Smooth muscle cell (in vitro differentiated cells): Measurements from ENCODE around the gene B3GALT6. TPM values are rescaled to one million over a fixed set of nuclear protein-coding genes. Genes with fewer than 3 reads are reported as not detected.

Experiments used
- DNase-seq: peaks from one replicate; lab custom pipeline; 2025; ENCODE audit not compliant: unreplicated experiment; lab: John Stamatoyannopoulos, UW
- H2AFZ ChIP-seq: fragments of 200-600 bp; sonication (generic); 2 replicates; pipeline ENCODE4 v1.6.0; 2016; ENCODE audit warnings: antibody characterized with exemption, low read depth, mild to moderate bottlenecking
- H3F3A ChIP-seq: fragments of 200-600 bp; sonication (generic); 2 replicates; pipeline ENCODE4 v1.6.0; 2017; ENCODE audit warnings: antibody characterized with exemption, low read depth
- H3K27ac ChIP-seq: fragments of 200-600 bp; sonication (generic); 2 replicates; pipeline ENCODE4 v1.5.1; 2016; ENCODE audit warnings: low read depth, mild to moderate bottlenecking
- H3K27me3 ChIP-seq: fragments of 200-600 bp; sonication (generic); 2 replicates; pipeline ENCODE4 v1.6.1; 2016; ENCODE audit warnings: low read depth, mild to moderate bottlenecking
- H3K36me3 ChIP-seq: fragments of 200-600 bp; sonication (generic); 2 replicates; pipeline ENCODE4 v1.5.1; 2016; ENCODE audit warnings: low read depth
- H3K4me1 ChIP-seq: fragments of 200-600 bp; sonication (generic); 2 replicates; pipeline ENCODE4 v1.5.1; 2016; ENCODE audit warnings: low read depth
- H3K4me2 ChIP-seq: fragments of 200-600 bp; sonication (generic); 2 replicates; pipeline ENCODE4 v1.6.0; 2016; ENCODE audit warnings: mild to moderate bottlenecking
- H3K4me3 ChIP-seq: fragments of 200-600 bp; sonication (generic); 2 replicates; pipeline ENCODE4 v1.5.1; 2016; ENCODE audit warnings: mild to moderate bottlenecking
- H3K79me2 ChIP-seq: fragments of 200-600 bp; sonication (generic); 2 replicates; pipeline ENCODE4 v1.6.0; 2016; ENCODE audit warnings: low read depth, mild to moderate bottlenecking
- H3K9ac ChIP-seq: fragments of 200-600 bp; sonication (generic); 2 replicates; pipeline ENCODE4 v1.6.0; 2016; ENCODE audit warnings: low read depth
- H3K9me3 ChIP-seq: fragments of 200-600 bp; sonication (generic); replicated peaks from 2 replicates; pipeline ENCODE4 v1.5.1; 2016; ENCODE audit warnings: low read depth
- H4K20me1 ChIP-seq: fragments of 200-600 bp; sonication (generic); 2 replicates; pipeline ENCODE4 v1.6.0; 2016; ENCODE audit warnings: low read depth
- WGBS: methylation state at CpG from one replicate; pipeline ENCODE4 v1.1.7; 2016; ENCODE audit warnings: low lambda C conversion rate; 5-methylcytosine and 5-hydroxymethylcytosine counted together
- polyA plus RNA-seq: library from polyadenylated mRNA; unstranded; fragments of >200 nt; fragmentation: Nextera tagmentation; extraction: Ambion mirVana; gene quantifications from 2 replicates; pipeline ENCODE4 v1.2.1, GENCODE V29; 2016
- total RNA-seq: library from RNA; depleted of rRNA; stranded (reverse); fragments of >200 nt; gene quantifications from 2 replicates; pipeline ENCODE4 v1.2.3, GENCODE V29; 2014
- TF ChIP-seq, protein P1 (sequence below): fragments of 200-600 bp; sonication (generic); IDR thresholded peaks from 2 replicates; pipeline ENCODE4 v1.5.1; 2017; ENCODE audit warnings: borderline replicate concordance, mild to moderate bottlenecking, antibody characterized with exemption; ENCODE audit not compliant: insufficient read depth, poor library complexity, severe bottlenecking

The B3GALT6 gene
- total and polyA plus RNA-seq, 2 experiments from 2014 or later = 15.0 to 33.2 TPM

DNA sequence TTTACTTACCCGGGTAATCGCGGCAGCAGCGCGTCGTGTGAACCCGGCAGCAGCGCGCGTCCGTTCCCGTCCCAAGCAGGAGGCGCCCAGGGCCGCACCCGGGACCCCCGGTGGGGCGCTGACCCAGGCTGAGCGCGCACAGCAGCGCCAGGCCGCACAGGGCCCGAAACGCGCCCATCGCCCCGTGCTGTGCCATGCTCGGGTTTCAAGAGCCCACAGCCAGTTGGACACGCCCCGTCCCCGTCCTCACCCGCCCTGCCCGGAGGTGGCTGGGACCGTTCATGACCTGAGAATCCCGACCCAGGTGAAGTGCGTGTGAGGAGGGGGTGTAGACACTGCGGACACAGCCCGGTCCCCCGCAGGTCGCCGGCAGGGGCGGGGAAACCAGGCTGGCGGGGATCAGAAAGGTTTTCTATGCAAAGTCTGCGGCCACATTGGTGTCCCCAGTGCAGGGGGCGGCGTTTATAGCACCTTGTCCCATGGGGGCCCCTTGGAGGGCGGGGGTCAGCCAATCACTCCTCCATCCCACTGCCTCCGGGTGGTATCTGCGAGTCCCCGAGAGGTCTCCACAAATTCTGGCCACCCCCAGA lies 25.6 kb upstream of the B3GALT6 start, which contains the start of gene TNFRSF18:
TSS of gene TNFRSF18 (minus strand) at position 217 of the 590 bp plus-strand sequence. CDS start at position 196, 21 bp downstream.
- Histone ChIP-seq H2AFZ (no peak within 1 kb of the TSS), H3K9me3 (no peaks in the 10 kb centered on the region), H3K27ac (no peak within 1 kb of the TSS), H3K79me2 (no peaks in the 10 kb centered on the region), H3K4me3 (peak within 1 kb of the TSS; percentile 31), H3K36me3 (no peaks in the 10 kb centered on the region), H3F3A (no peaks in the 10 kb centered on the region), H3K4me2 (peak within 1 kb of the TSS; percentile 85), H3K4me1 (peaks cover 9% of the 10 kb centered on the region), H3K9ac (peak within 1 kb of the TSS; percentile 17), H4K20me1 (no peaks in the 10 kb centered on the region), H3K27me3 (no peaks in the 10 kb centered on the region)
- 25% methylated on average over 47 of the region's 49 CpGs for WGBS
- DNase-seq = no peak
- TF ChIP-seq, protein P1, sequence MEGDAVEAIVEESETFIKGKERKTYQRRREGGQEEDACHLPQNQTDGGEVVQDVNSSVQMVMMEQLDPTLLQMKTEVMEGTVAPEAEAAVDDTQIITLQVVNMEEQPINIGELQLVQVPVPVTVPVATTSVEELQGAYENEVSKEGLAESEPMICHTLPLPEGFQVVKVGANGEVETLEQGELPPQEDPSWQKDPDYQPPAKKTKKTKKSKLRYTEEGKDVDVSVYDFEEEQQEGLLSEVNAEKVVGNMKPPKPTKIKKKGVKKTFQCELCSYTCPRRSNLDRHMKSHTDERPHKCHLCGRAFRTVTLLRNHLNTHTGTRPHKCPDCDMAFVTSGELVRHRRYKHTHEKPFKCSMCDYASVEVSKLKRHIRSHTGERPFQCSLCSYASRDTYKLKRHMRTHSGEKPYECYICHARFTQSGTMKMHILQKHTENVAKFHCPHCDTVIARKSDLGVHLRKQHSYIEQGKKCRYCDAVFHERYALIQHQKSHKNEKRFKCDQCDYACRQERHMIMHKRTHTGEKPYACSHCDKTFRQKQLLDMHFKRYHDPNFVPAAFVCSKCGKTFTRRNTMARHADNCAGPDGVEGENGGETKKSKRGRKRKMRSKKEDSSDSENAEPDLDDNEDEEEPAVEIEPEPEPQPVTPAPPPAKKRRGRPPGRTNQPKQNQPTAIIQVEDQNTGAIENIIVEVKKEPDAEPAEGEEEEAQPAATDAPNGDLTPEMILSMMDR = no peak

DNA sequence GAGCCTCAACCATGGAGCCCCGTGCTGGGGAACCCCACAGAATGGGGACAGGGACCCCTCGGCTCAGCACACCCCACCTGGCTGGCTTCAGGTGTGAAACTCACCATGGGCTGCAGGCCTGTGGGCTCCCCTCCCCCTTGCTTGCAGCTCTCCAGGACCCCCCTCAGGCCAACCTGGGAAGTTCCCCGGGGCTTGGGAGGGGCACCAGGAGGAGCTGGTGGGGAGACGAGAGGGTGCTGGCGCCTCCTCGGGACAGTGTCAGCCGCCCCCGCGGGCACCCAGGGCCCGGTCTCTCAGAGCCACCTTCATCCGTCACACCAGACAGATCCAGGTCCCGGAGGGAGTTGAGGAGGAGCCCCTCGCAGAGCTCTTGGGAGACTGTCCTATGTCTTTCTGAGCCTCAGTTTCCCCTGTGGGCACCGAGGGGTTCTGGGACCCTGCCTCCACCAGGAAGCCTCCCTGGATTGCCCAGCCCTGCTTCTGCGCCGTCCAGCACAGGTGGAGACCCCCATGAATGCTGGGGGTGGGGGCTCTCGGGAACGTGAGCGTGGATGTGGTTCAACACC lies 25.0 kb upstream of the B3GALT6 start:
- Histone ChIP-seq H3K36me3 (no peaks in the 10 kb centered on the region), H3K9ac (no peak overlapping the region), H3K79me2 (no peaks in the 10 kb centered on the region), H3F3A (no peaks in the 10 kb centered on the region), H3K4me3 (peak overlapping the region; percentile 31), H3K4me2 (peak overlapping the region; percentile 85), H3K27me3 (no peaks in the 10 kb centered on the region), H2AFZ (no peak overlapping the region), H3K27ac (no peak overlapping the region), H3K4me1 (peaks cover 9% of the 10 kb centered on the region), H3K9me3 (no peaks in the 10 kb centered on the region), H4K20me1 (no peaks in the 10 kb centered on the region)
- TF ChIP-seq, protein P1 = no peak
- 92% methylated on average over 19 of the region's 19 CpGs for whole genome bisulfite sequencing
- DNase-seq = no peak

DNA sequence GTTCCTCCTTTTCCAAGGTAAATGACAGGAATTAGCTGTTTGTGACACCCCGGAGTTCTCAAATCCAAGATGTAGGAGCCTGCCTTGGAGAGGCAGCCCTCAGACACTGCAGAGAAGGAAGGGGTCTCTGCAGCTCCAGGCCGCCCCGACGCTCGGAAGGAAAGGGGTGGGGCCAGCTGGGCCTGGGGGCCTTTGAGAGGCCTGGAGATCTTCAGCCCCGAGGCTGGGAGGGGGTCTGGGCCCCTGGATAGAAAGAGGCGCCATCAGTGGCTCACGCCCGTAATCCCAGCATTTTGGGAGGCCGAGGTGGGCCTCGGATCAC lies 24.5 kb upstream of the B3GALT6 start:
- Histone ChIP-seq H3K4me2 (no peak overlapping the region), H3K9me3 (no peaks in the 10 kb centered on the region), H3K4me1 (peaks cover 9% of the 10 kb centered on the region), H3F3A (no peaks in the 10 kb centered on the region), H4K20me1 (no peaks in the 10 kb centered on the region), H3K79me2 (no peaks in the 10 kb centered on the region), H2AFZ (no peak overlapping the region), H3K36me3 (no peaks in the 10 kb centered on the region), H3K4me3 (no peak overlapping the region), H3K27me3 (no peaks in the 10 kb centered on the region), H3K9ac (no peak overlapping the region), H3K27ac (no peak overlapping the region)
- 90% methylated on average over 9 of the region's 11 CpGs for WGBS
- no peak for DNase-seq
- TF ChIP-seq, protein P1 = no peak
